Choroid plexus epithelial cell (primary cell): ENCODE measurements around the gene CORO7.

Source experiments
- DNase-seq: peaks from one replicate; pipeline ENCODE4 v3.0.0-alpha.2; 2010; ENCODE audit warnings: low read depth
- H3K4me3 ChIP-seq: 2 replicates; pipeline ENCODE4 v1.5.1; 2011; ENCODE audit warnings: low read depth, mild to moderate bottlenecking, control low read depth, low read length, moderate library complexity
- CTCF ChIP-seq: conservative IDR thresholded peaks from 2 replicates; pipeline ENCODE4 v1.5.1; 2011; ENCODE audit warnings: low read depth, mild to moderate bottlenecking, control low read depth, inconsistent platforms, low read length, moderate library complexity

The CORO7 gene

GRCh38 chr16:4321286-4322120 lies 94.9 kb downstream of the CORO7 start:
- no peak for TF ChIP-seq CTCF
- DNase-seq = no peak
- H3K4me3 ChIP-seq = no peak overlapping the region

DNA sequence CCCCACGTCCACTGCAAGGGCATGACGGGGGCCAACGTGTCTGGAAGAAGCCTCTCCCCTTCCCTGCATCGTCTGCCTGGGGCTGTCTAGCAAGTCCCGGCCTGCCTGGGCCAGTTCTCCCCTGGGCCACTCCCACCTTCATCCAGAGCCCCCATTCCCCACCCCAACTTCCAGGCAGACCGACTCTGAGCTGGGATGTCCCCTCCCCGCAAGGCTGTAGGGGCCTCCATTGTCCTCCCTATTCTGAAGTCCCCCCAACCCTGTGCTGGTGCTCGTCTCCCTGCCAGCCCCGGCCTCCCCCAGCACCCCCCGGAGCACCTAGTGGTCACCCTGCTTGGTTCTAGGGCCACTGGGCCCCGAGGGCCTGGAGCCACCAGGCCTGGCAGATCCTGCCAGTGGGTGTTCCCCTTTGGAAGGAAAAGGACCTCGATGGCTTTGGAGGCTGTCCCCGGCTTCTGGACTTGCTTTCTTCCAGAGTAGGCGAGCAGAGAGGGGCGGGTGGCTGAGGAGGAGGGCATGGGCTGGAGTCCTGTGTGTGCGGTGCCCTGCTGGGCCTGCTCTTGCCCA lies 95.7 kb downstream of the CORO7 start:
- no peak overlapping the region for H3K4me3 ChIP-seq
- no peak for TF ChIP-seq CTCF
- no peak for DNase-seq

GRCh38 chr16:4319454-4320421 lies 96.7 kb downstream of the CORO7 start:
- DNase-seq = no peak
- H3K4me3 ChIP-seq = no peak overlapping the region
- TF ChIP-seq CTCF = no peak

DNA sequence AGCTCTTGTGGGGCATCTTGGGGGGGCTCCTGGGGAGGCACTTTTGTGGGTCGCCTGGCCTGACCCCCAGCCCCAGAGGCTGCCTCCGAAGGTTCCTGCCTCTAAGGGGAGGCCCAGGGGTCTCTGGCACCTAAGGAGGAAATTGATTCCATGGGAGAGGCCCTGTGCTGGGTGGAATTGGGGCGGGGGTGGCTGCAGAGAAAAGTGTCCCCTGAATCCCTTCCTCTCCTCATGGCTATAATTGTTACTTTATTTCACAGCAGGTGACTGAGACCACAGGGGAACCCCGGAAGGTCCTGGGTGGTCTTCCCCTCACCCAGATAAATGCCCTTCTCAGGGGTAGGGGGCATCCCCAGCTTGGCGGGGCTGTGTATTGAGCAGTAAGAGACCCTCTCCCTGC lies 97.4 kb downstream of the CORO7 start:
- no peak for DNase-seq

DNA sequence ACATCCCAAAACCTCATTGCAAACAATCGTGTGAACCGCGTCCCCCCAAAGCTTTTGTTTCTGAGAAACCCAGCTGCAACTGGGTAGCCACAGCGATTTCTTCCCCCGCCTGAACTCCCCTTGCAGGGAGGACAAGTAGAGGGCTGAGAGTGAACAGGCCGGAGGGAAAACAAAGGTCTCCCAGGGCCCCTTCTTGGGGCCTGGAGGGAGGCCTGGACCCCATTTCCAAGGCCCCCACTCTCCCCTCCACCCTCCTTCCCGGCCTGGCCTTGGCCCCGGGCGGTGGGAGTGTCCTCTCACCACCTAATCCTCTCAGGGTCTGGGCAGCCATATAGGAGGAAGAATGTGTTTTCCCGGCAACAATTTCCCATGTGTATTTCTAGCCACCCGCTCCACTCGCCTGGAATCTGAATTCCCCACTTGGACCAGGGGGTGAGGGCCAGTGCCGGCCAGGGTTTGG lies 97.9 kb downstream of the CORO7 start:
- DNase-seq = no peak
- H3K4me3 ChIP-seq = no peak overlapping the region

More for the DNA sequence above, 97.4 kb downstream of the CORO7 start:
- TF ChIP-seq CTCF = no peak
- H3K4me3 ChIP-seq = no peak overlapping the region

More for the DNA sequence above, 97.9 kb downstream of the CORO7 start:
- TF ChIP-seq CTCF = no peak
